GM23338 (cell line): ENCODE measurements around the gene APH1A. TPM values are rescaled to one million over a fixed set of nuclear protein-coding genes. Genes with fewer than 3 reads are reported as not detected.

Experiments used
- ATAC-seq: fragments of 200-7000 bp; cut with Tn5 transposase; 3 replicates; pipeline ENCODE4 v1.9.1; 2020
- DNase-seq: peaks from one replicate; pipeline ENCODE4 v3.0.0-alpha.2; 2015; ENCODE audit warnings: low spot score
- H2AFZ ChIP-seq: fragments of 200-600 bp; sonication (generic); 2 replicates; pipeline ENCODE4 v1.8.0; 2016; ENCODE audit warnings: antibody characterized with exemption, mild to moderate bottlenecking, moderate library complexity
- H3F3A ChIP-seq: fragments of 200-600 bp; sonication (generic); replicated peaks from 2 replicates; pipeline ENCODE4 v1.8.0; 2017; ENCODE audit warnings: antibody characterized with exemption, mixed run types, low read depth
- H3K27ac ChIP-seq: fragments of 200-600 bp; sonication (generic); 2 replicates; pipeline ENCODE4 v1.6.1; 2016; ENCODE audit warnings: low read depth
- H3K27me3 ChIP-seq: fragments of 200-600 bp; sonication (generic); 2 replicates; pipeline ENCODE4 v1.8.0; 2016; ENCODE audit warnings: mild to moderate bottlenecking, mixed run types, moderate library complexity; ENCODE audit not compliant: insufficient read depth
- H3K36me3 ChIP-seq: fragments of 200-600 bp; sonication (generic); 2 replicates; pipeline ENCODE4 v1.8.0; 2016; ENCODE audit warnings: mild to moderate bottlenecking; ENCODE audit not compliant: insufficient read depth
- H3K4me1 ChIP-seq: fragments of 200-600 bp; sonication (generic); 2 replicates; pipeline ENCODE4 v1.8.0; 2016; ENCODE audit warnings: mild to moderate bottlenecking, moderate library complexity; ENCODE audit not compliant: insufficient read depth
- H3K4me2 ChIP-seq: fragments of 200-600 bp; sonication (generic); 2 replicates; pipeline ENCODE4 v1.7.1; 2017; ENCODE audit warnings: mixed run types
- H3K4me3 ChIP-seq: fragments of 200-600 bp; sonication (generic); 2 replicates; pipeline ENCODE4 v1.6.1; 2016; ENCODE audit warnings: mixed run types
- H3K79me2 ChIP-seq: fragments of 200-600 bp; sonication (generic); replicated peaks from 2 replicates; pipeline ENCODE4 v1.8.0; 2017; ENCODE audit warnings: mild to moderate bottlenecking; ENCODE audit not compliant: insufficient read depth
- H3K9me2 ChIP-seq: fragments of 200-600 bp; sonication (generic); 2 replicates; pipeline ENCODE4 v1.8.0; 2017; ENCODE audit not compliant: insufficient read depth
- H4K20me1 ChIP-seq: fragments of 200-600 bp; sonication (generic); replicated peaks from 2 replicates; pipeline ENCODE4 v1.8.0; 2017; ENCODE audit warnings: mild to moderate bottlenecking; ENCODE audit not compliant: insufficient read depth
- H3K27ac Mint-ChIP-seq: 2 replicates; pipeline ENCODE4 v1.8.0; 2020; ENCODE audit warnings: inconsistent platforms, mild to moderate bottlenecking, moderate library complexity, mixed read lengths
- H3K27me3 Mint-ChIP-seq: 3 replicates; pipeline ENCODE4 v1.8.0; 2022; ENCODE audit warnings: low read depth, mild to moderate bottlenecking, moderate library complexity, mixed read lengths, inconsistent platforms; ENCODE audit not compliant: insufficient read depth, poor library complexity
- H3K36me3 Mint-ChIP-seq: 3 replicates; pipeline ENCODE4 v1.8.0; 2021; ENCODE audit warnings: low read depth, mild to moderate bottlenecking, inconsistent platforms, moderate library complexity, mixed read lengths
- H3K4me1 Mint-ChIP-seq: 3 replicates; pipeline ENCODE4 v1.8.0; 2020; ENCODE audit warnings: mild to moderate bottlenecking, inconsistent platforms, mixed read lengths
- H3K4me3 Mint-ChIP-seq: 3 replicates; pipeline ENCODE4 v1.8.0; 2021; ENCODE audit warnings: moderate library complexity, mild to moderate bottlenecking, inconsistent platforms, mixed read lengths
- H3K9me3 Mint-ChIP-seq: 3 replicates; pipeline ENCODE4 v1.8.0; 2020; ENCODE audit warnings: moderate library complexity, mild to moderate bottlenecking, inconsistent platforms, mixed read lengths
- CREB1 ChIP-seq: fragments of 250-450 bp; sonication (Bioruptor Pico); IDR thresholded peaks from 2 replicates; pipeline ENCODE4 v1.5.0; 2020; ENCODE audit warnings: low read depth, mild to moderate bottlenecking, moderate library complexity
- ETS1 ChIP-seq: IDR thresholded peaks from 2 replicates; pipeline ENCODE4 v1.6.1; 2016; ENCODE audit warnings: antibody characterized with exemption
- EZH2 ChIP-seq: fragments of 200-600 bp; sonication (generic); IDR thresholded peaks from one replicate; pipeline ENCODE4 v1.8.0; 2017; ENCODE audit warnings: antibody characterized with exemption, mild to moderate bottlenecking, low read depth; ENCODE audit not compliant: unreplicated experiment
- EZH2phosphoT487 ChIP-seq: fragments of 200-600 bp; sonication (generic); IDR thresholded peaks from one replicate; pipeline ENCODE4 v1.8.1; 2018; ENCODE audit warnings: antibody characterized with exemption; ENCODE audit not compliant: unreplicated experiment
- JUNB ChIP-seq: IDR thresholded peaks from one replicate; pipeline ENCODE4 v1.6.1; 2016; ENCODE audit warnings: antibody characterized with exemption; ENCODE audit not compliant: unreplicated experiment
- NANOG ChIP-seq: IDR thresholded peaks from 2 replicates; pipeline ENCODE4 v1.6.1; 2016; ENCODE audit warnings: antibody characterized with exemption, borderline replicate concordance
- POLR2AphosphoS5 ChIP-seq: IDR thresholded peaks from 2 replicates; pipeline ENCODE4 v1.6.1; 2016; ENCODE audit warnings: antibody characterized with exemption, low read depth
- REST ChIP-seq: IDR thresholded peaks from one replicate; pipeline ENCODE4 v1.6.1; 2018; ENCODE audit warnings: antibody characterized with exemption; ENCODE audit not compliant: unreplicated experiment
- STAT1 ChIP-seq: IDR thresholded peaks from one replicate; pipeline ENCODE4 v1.6.1; 2016; ENCODE audit warnings: antibody characterized with exemption; ENCODE audit not compliant: unreplicated experiment
- ZNF114 ChIP-seq: fragments of 250-450 bp; sonication (Bioruptor Pico); IDR thresholded peaks from 2 replicates; pipeline ENCODE4 v1.5.0; 2020; ENCODE audit warnings: mild to moderate bottlenecking, moderate library complexity
- ZNF331 ChIP-seq: fragments of 250-450 bp; sonication (Bioruptor Pico); IDR thresholded peaks from 2 replicates; pipeline ENCODE4 v1.5.0; 2020; ENCODE audit warnings: low read depth, mild to moderate bottlenecking, moderate library complexity
- ZNF462 ChIP-seq: fragments of 250-450 bp; sonication (Bioruptor Pico); IDR thresholded peaks from 2 replicates; pipeline ENCODE4 v1.5.0; 2020; ENCODE audit warnings: mild to moderate bottlenecking, moderate library complexity
- polyA plus RNA-seq: library from polyadenylated mRNA; unstranded; fragments of >200 nt; fragmentation: Nextera tagmentation; extraction: Ambion mirVana; gene quantifications from 2 replicates; pipeline ENCODE4 v1.2.1, GENCODE V29; 2016
- total RNA-seq: library from RNA; depleted of rRNA; stranded (reverse); fragments of >200 nt; shearing (Covaris generic); gene quantifications from 2 replicates; pipeline ENCODE4 v1.2.3, GENCODE V29; 2014
- TF ChIP-seq, protein P1 (sequence below), 2 experiments: fragments of 200-600 bp in 1 of 2; sonication (generic) in 1 of 2; conservative IDR thresholded peaks; 2 replicates each; pipeline versions ENCODE4 v1.5.1 to v1.6.1; 2016 to 2017; ENCODE audit warnings: antibody characterized with exemption in 2 of 2, low read depth in 2 of 2, mild to moderate bottlenecking in 2 of 2, moderate library complexity in 1 of 2

Gene APH1A
- total and polyA plus RNA-seq, 2 experiments from 2014 or later = 17.7 to 82.7 TPM

GRCh38 chr1:150263549-150263948 is 5.3 kb downstream of the APH1A start:
- H3K4me1 Mint-ChIP-seq = peaks cover 28% of the 10 kb centered on the region
- H3K36me3 ChIP-seq = peaks cover 25% of the 10 kb centered on the region; the same call in 1 of the 2 replicates
- H3K27me3 Mint-ChIP-seq = peaks cover 28% of the 10 kb centered on the region
- H3K27me3 ChIP-seq = no peaks in the 10 kb centered on the region
- peaks cover 75% of the 10 kb centered on the region for H3K36me3 Mint-ChIP-seq
- DNase-seq (no peak), ATAC-seq (no peak)
- H3K9me3 Mint-ChIP-seq = no peaks in the 10 kb centered on the region; the same call in 2 of the 3 replicates
- peaks cover 23% of the 10 kb centered on the region for H3K4me1 ChIP-seq
- no peak overlapping the region for H2AFZ ChIP-seq
- TF ChIP-seq JUNB (no peak), REST (no peak), STAT1 (no peak), POLR2AphosphoS5 (no peak), EZH2phosphoT487 (no peak), EZH2 (no peak), ZNF462 (CRISPR knock-in tag) (no peak), ZNF114 (CRISPR knock-in tag) (no peak), ZNF331 (CRISPR knock-in tag) (no peak), CREB1 (CRISPR knock-in tag) (no peak), ETS1 (no peak), NANOG (no peak)
- TF ChIP-seq, protein P1, sequence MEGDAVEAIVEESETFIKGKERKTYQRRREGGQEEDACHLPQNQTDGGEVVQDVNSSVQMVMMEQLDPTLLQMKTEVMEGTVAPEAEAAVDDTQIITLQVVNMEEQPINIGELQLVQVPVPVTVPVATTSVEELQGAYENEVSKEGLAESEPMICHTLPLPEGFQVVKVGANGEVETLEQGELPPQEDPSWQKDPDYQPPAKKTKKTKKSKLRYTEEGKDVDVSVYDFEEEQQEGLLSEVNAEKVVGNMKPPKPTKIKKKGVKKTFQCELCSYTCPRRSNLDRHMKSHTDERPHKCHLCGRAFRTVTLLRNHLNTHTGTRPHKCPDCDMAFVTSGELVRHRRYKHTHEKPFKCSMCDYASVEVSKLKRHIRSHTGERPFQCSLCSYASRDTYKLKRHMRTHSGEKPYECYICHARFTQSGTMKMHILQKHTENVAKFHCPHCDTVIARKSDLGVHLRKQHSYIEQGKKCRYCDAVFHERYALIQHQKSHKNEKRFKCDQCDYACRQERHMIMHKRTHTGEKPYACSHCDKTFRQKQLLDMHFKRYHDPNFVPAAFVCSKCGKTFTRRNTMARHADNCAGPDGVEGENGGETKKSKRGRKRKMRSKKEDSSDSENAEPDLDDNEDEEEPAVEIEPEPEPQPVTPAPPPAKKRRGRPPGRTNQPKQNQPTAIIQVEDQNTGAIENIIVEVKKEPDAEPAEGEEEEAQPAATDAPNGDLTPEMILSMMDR (conservative IDR thresholded peaks at IDR 0.05; ENCODE audit: low read depth in 2 of 2) = no peak
- no peak overlapping the region for H3K27ac ChIP-seq
- no peaks in the 10 kb centered on the region for H3K9me2 ChIP-seq
- no peak overlapping the region for H3K4me3 ChIP-seq
- no peak overlapping the region for H3K27ac Mint-ChIP-seq
- no peak overlapping the region for H3K4me3 Mint-ChIP-seq
- H4K20me1 ChIP-seq = peaks cover 10% of the 10 kb centered on the region
- H3K4me2 ChIP-seq = no peak overlapping the region
- peaks cover 24% of the 10 kb centered on the region for H3F3A ChIP-seq
- peaks cover 30% of the 10 kb centered on the region for H3K79me2 ChIP-seq
